ENCODE results near the gene HSF2BP.

Gene HSF2BP

DNA sequence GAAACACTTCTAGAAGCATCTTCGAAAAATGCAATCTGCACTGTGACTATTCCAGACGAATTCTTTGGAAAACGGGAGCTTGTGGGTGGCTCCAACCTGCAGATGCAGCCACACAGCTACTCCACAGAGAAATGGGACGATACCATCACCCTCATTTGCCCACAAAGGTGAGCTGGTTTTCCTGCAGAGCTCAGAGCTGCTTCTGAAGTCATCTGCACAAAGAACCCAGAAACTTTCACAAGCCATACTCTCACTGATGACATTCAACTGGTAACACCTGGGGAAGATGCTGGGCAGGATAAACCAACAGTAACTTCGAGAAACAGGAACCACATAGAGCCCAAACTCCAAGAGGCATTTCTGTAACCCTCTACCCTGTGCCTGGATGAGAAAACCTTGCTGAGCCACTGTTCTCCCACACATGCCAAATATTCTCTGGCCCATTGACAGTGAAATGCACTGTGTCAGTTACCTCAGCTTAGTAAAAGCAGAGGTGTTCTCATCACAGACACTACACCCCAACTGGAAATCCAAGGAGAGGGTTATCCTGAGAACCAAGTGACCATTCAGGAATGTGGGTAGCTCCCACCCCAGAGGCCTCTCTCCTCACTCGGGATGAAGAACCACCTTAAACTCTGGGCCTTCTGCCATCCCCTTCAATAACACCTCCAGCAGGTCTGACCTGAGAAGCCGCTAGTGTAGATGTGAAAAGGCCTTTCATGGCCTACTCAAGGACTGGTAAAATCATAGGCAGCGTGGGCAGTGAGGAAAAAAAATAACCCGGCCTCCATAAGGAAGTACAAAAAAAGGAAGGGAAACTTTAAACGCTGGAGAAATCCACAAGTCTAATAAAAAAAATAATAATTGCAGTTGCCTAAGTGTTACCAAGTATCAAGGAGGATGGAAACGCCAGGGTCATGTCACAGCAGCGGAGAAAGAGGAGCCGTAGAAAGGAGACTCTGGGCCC lies 56.7 kb downstream of the HSF2BP start:
- TF ChIP-seq YY1 (IDR thresholded peaks at IDR 0.05; ENCODE audit: low read depth) (no peak), TCF12 (IDR thresholded peaks at IDR 0.05; ENCODE audit: low read depth) (no peak), ZBTB7A (IDR thresholded peaks at IDR 0.05; ENCODE audit: low read depth) (no peak), REST (IDR thresholded peaks at IDR 0.05; ENCODE audit: low read depth) (no peak), TAF1 (IDR thresholded peaks at IDR 0.05; ENCODE audit: low read depth) (no peak), RAD21 (IDR thresholded peaks at IDR 0.05; ENCODE audit: low read depth) (no peak), FOXM1 (IDR thresholded peaks at IDR 0.05; ENCODE audit: borderline replicate concordance, low read depth) (no peak), EP300 (IDR thresholded peaks at IDR 0.05; ENCODE audit: borderline replicate concordance) (no peak), NFIC (IDR thresholded peaks at IDR 0.05) (no peak), USF1 (IDR thresholded peaks at IDR 0.05) (no peak), CREB1 (IDR thresholded peaks at IDR 0.05; ENCODE audit: low read depth) (no peak), TEAD4 (IDR thresholded peaks at IDR 0.05) (no peak), EGR1 (IDR thresholded peaks at IDR 0.05) (no peak), CEBPB (IDR thresholded peaks at IDR 0.05) (no peak)
- TF ChIP-seq, protein P1, sequence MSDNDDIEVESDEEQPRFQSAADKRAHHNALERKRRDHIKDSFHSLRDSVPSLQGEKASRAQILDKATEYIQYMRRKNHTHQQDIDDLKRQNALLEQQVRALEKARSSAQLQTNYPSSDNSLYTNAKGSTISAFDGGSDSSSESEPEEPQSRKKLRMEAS (IDR thresholded peaks at IDR 0.05), result no peak

GRCh38 chr21:43600642-43601402 lies 58.5 kb downstream of the HSF2BP start:
- TF ChIP-seq CEBPB (IDR thresholded peaks at IDR 0.05) (no peak), EGR1 (IDR thresholded peaks at IDR 0.05) (no peak), RAD21 (IDR thresholded peaks at IDR 0.05; ENCODE audit: low read depth) (no peak), TEAD4 (IDR thresholded peaks at IDR 0.05) (peak; percentile 86), NFIC (IDR thresholded peaks at IDR 0.05) (peak; percentile 11; the same call in 1 of the 2 replicates), REST (IDR thresholded peaks at IDR 0.05; ENCODE audit: low read depth) (no peak), TCF12 (IDR thresholded peaks at IDR 0.05; ENCODE audit: low read depth) (0 out of 2 replicates have a peak, but pooled peaks have one; percentile 29), CREB1 (IDR thresholded peaks at IDR 0.05; ENCODE audit: low read depth) (no peak), USF1 (IDR thresholded peaks at IDR 0.05) (no peak), EP300 (IDR thresholded peaks at IDR 0.05; ENCODE audit: borderline replicate concordance) (peak; percentile 65; the same call in 1 of the 2 replicates), FOXM1 (IDR thresholded peaks at IDR 0.05; ENCODE audit: borderline replicate concordance, low read depth) (no peak), ZBTB7A (IDR thresholded peaks at IDR 0.05; ENCODE audit: low read depth) (no peak), TAF1 (IDR thresholded peaks at IDR 0.05; ENCODE audit: low read depth) (no peak), YY1 (IDR thresholded peaks at IDR 0.05; ENCODE audit: low read depth) (no peak)
- TF ChIP-seq, protein P1 (IDR thresholded peaks at IDR 0.05), result no peak

DNA sequence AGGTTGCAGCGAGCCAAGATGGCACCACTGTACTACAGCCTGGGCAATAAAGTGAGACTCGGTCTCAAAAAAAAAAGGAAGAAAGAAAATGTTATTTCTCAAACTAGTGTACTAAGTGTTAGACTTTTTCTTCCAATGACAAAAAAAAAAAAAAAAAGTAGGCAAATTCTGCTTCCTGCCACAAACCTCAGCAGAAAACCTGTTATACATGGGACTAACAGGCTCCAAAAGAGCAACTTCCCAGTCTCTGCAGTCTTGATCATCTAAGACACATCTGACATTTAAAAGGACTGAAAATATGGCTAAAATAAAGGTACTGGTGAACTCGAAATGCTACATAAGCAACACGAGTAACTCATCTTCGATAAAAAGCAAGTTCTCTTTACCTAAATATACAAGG lies 59.6 kb downstream of the HSF2BP start:
- no peak for TF ChIP-seq ZBTB7A (IDR thresholded peaks at IDR 0.05; ENCODE audit: low read depth)
- TF ChIP-seq TAF1 (IDR thresholded peaks at IDR 0.05; ENCODE audit: low read depth), result no peak
- TF ChIP-seq EGR1 (IDR thresholded peaks at IDR 0.05), result no peak
- TF ChIP-seq CEBPB (IDR thresholded peaks at IDR 0.05), result no peak
- TF ChIP-seq TEAD4 (IDR thresholded peaks at IDR 0.05), result no peak
- no peak for TF ChIP-seq TCF12 (IDR thresholded peaks at IDR 0.05; ENCODE audit: low read depth)
- no peak for TF ChIP-seq CREB1 (IDR thresholded peaks at IDR 0.05; ENCODE audit: low read depth)
- TF ChIP-seq USF1 (IDR thresholded peaks at IDR 0.05), result no peak
- TF ChIP-seq REST (IDR thresholded peaks at IDR 0.05; ENCODE audit: low read depth), result no peak
- TF ChIP-seq RAD21 (IDR thresholded peaks at IDR 0.05; ENCODE audit: low read depth), result no peak
- TF ChIP-seq NFIC (IDR thresholded peaks at IDR 0.05), result no peak
- no peak for TF ChIP-seq EP300 (IDR thresholded peaks at IDR 0.05; ENCODE audit: borderline replicate concordance)
- TF ChIP-seq, protein P1 (IDR thresholded peaks at IDR 0.05), result no peak
- TF ChIP-seq YY1 (IDR thresholded peaks at IDR 0.05; ENCODE audit: low read depth), result no peak
- TF ChIP-seq FOXM1 (IDR thresholded peaks at IDR 0.05; ENCODE audit: borderline replicate concordance, low read depth), result no peak

Data from Ishikawa (cell line).